ENCODE results near the gene NRN1L.

- TF ChIP-seq CTCF (IDR thresholded peaks at IDR 0.05; ENCODE audit: borderline replicate concordance, extremely low read depth, low read length, poor library complexity, severe bottlenecking) = no peak
- TF ChIP-seq EZH2 (IDR thresholded peaks at IDR 0.05; ENCODE audit: borderline replicate concordance, low read depth, low read length, severe bottlenecking) = no peak
These were observed 47.8 kb downstream of the NRN1L start for GRCh38 chr16:67932462-67932840.
